Uterus (tissue), 4 donors: ENCODE data around the gene NACA. TPM values are rescaled to one million over a fixed set of nuclear protein-coding genes. Genes with fewer than 3 reads are reported as not detected.
"Not testable (repeated sequence)": the region's sequence is repeated elsewhere in the genome, so short reads cannot be mapped to it uniquely, and the experiment has no call there.

Source experiments
- DNase-seq, 2 donors: peaks; one replicate each; pipeline ENCODE4 v3.0.0-alpha.2; 2019 to 2020
- H3K27ac ChIP-seq, 2 donors: fragments of 200-600 bp; sonication (generic); 1 replicate in 1 of 2; 2 replicates in 1 of 2; pipeline ENCODE4 v1.5.1; 2016 to 2018
- H3K27me3 ChIP-seq, 2 donors: fragments of 200-600 bp; sonication (generic); one replicate each; pipeline ENCODE4 v1.5.1; 2018 to 2019; ENCODE audit warnings: control low read depth in 1 of 2
- H3K36me3 ChIP-seq, 2 donors: fragments of 200-600 bp; sonication (generic); one replicate each; pipeline ENCODE4 v1.5.1; 2019; ENCODE audit warnings: control low read depth in 1 of 2
- H3K4me1 ChIP-seq, 2 donors: fragments of 200-600 bp; sonication (generic); one replicate each; pipeline ENCODE4 v1.5.1; 2018 to 2019; ENCODE audit warnings: control low read depth in 1 of 2
- H3K4me3 ChIP-seq, 2 donors: fragments of 200-600 bp; sonication (generic); 1 replicate in 1 of 2; 2 replicates in 1 of 2; pipeline ENCODE4 v1.5.1; 2018 to 2019; ENCODE audit warnings: mild to moderate bottlenecking in 1 of 2
- H3K9me3 ChIP-seq, 2 donors: fragments of 200-600 bp; sonication (generic); one replicate each; pipeline ENCODE4 v1.5.1; 2019; ENCODE audit warnings: control low read depth in 1 of 2
- CTCF ChIP-seq, 4 experiments: fragments of 200-600 bp in 2 of 4; fragments of 450-650 bp in 2 of 4; sonication (generic) in 2 of 4; IDR thresholded peaks; one replicate each; pipeline ENCODE4 v1.5.1; 2016 to 2019; ENCODE audit warnings: antibody characterized with exemption in 4 of 4, mild to moderate bottlenecking in 2 of 4, moderate library complexity in 1 of 4
- POLR2A ChIP-seq, 2 donors: fragments of 450-650 bp; IDR thresholded peaks; one replicate each; pipeline ENCODE4 v1.6.1; 2016; ENCODE audit warnings: antibody characterized with exemption in 2 of 2, mild to moderate bottlenecking in 1 of 2, moderate library complexity in 1 of 2
- intact Hi-C: fragments of 100-400 bp; cut with DNase I; formaldehyde crosslinking; loops from one replicate; pipeline ENCODE4 v1.15.1; 2023; ENCODE audit warnings: low total_unique reads
- total RNA-seq, 4 donors: library from RNA; depleted of rRNA in 3 of 4; stranded (reverse); fragments of >200 nt in 3 of 4; gene quantifications; one replicate each; pipeline versions ENCODE4 v1.1.0 to v1.2.4, GENCODE V29; 2014 to 2023
- donor health status: DM: yes; HTN: yes; CAD: no.

The NACA gene
- total RNA-seq, 4 donors from 2014 or later = 942 to 2,684 (median 1,304) TPM

DNA sequence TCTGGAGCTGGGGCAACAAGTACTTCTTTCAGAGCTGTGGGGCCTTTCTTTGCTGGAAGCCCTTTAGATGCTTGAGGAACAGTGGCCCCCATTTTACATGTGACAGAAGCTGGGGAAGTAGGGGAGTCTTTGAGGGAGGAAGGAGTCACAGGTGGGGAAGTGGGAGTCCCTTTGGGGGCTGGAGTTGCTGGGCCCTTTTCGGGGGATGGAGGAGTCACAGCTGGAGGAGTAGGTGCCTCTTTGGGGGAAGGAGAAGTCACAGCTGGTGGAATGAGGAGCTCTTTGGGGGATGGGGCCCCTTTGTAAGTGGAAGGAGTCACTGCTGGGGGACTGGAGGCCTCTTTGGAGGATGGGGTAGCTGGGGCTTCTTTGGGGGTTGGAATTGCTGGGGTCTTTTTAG, 8.6 kb downstream of the NACA start:
- DNase-seq = no peak
- no peak overlapping the region for H3K4me3 ChIP-seq
- no peak for TF ChIP-seq POLR2A (IDR thresholded peaks at IDR 0.05)
- no peak for TF ChIP-seq CTCF (IDR thresholded peaks at IDR 0.05)
- no peak overlapping the region for H3K27ac ChIP-seq
- no peaks in the 10 kb centered on the region for H3K9me3 ChIP-seq
- no peaks in the 10 kb centered on the region for H3K36me3 ChIP-seq
- intact Hi-C loops = no loop called here
- no peaks in the 10 kb centered on the region for H3K27me3 ChIP-seq
- peaks cover 3 to 30% of the 10 kb centered on the region in 2 donors for H3K4me1 ChIP-seq

GRCh38 chr12:56715798-56716197, 9.3 kb downstream of the NACA start:
- Histone ChIP-seq H3K4me3 (no peak overlapping the region), H3K9me3 (no peaks in the 10 kb centered on the region), H3K27me3 (no peaks in the 10 kb centered on the region), H3K36me3 (no peaks in the 10 kb centered on the region), H3K27ac (no peak overlapping the region), H3K4me1 (peaks cover 0 to 25% of the 10 kb centered on the region in 2 donors)
- no peak for DNase-seq
- no peak for TF ChIP-seq POLR2A (IDR thresholded peaks at IDR 0.05)
- TF ChIP-seq CTCF (IDR thresholded peaks at IDR 0.05) = no peak
- intact Hi-C loops = no loop called here

DNA sequence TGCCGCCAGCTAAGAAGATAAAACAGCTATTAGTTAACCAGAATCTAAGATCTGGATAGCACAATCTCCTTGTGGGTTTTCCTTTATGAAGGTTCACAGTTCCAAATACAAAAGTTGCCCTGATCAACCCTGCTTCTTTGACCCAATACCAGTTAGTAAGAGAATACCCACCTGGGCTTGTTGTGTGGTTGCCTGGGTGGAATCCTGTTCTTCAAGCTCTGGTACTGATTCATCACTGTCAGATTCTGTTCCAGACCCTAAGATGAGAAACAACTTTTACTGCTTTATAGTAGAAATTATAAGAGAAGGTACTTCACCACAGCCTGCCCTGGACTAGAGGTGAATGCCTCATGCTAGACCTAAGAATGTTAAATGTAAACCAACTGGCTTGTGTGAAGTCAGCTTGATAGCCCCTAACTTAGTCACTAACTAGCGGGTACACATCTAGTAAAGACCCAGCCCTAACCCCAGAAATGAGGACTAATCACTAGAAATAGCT, 10.6 kb downstream of the NACA start:
- Histone ChIP-seq H3K36me3 (no peaks in the 10 kb centered on the region), H3K4me3 (no peak overlapping the region), H3K27me3 (no peaks in the 10 kb centered on the region), H3K4me1 (peaks cover 0 to 25% of the 10 kb centered on the region in 2 donors), H3K27ac (no peak overlapping the region), H3K9me3 (no peaks in the 10 kb centered on the region)
- TF ChIP-seq POLR2A (IDR thresholded peaks at IDR 0.05) (no peak), CTCF (IDR thresholded peaks at IDR 0.05) (no peak)
- DNase-seq = no peak
- intact Hi-C loops = no loop called here

DNA sequence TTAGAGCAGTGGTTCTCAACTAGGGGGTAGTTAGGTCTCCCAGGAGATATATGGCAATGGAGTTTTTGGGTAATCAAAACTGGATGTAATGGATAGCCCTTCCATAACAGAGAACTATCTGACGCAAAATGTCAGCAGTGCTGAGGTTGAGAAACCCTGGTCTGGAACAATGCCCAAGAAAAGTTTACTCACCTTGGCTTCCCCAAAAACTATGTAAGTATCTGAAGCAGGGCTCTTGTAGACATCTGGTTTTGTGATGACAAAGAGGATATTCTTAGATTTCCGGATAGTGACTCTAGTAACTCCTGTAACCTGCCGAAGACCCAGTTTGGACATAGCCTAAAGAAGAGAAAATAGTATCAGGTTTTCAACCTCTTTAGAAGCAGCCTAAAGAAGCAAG, 11.8 kb downstream of the NACA start:
- Histone ChIP-seq H3K27ac (no peak overlapping the region), H3K36me3 (no peaks in the 10 kb centered on the region), H3K27me3 (no peaks in the 10 kb centered on the region), H3K4me1 (peaks cover 0 to 16% of the 10 kb centered on the region in 2 donors), H3K9me3 (no peaks in the 10 kb centered on the region), H3K4me3 (no peak overlapping the region)
- no peak for DNase-seq
- intact Hi-C loops = no loop called here
- TF ChIP-seq CTCF (IDR thresholded peaks at IDR 0.05) = no peak
- no peak for TF ChIP-seq POLR2A (IDR thresholded peaks at IDR 0.05)

GRCh38 chr12:56709759-56710376, 15.2 kb downstream of the NACA start:
- TF ChIP-seq POLR2A (IDR thresholded peaks at IDR 0.05) = no peak
- TF ChIP-seq CTCF (IDR thresholded peaks at IDR 0.05) = no peak
- no peaks in the 10 kb centered on the region for H3K9me3 ChIP-seq
- H3K27me3 ChIP-seq = no peaks in the 10 kb centered on the region
- intact Hi-C loops = no loop called here
- no peak for DNase-seq
- no peak overlapping the region for H3K4me3 ChIP-seq
- no peaks in the 10 kb centered on the region for H3K4me1 ChIP-seq
- H3K36me3 ChIP-seq = no peaks in the 10 kb centered on the region
- H3K27ac ChIP-seq = no peak overlapping the region

DNA sequence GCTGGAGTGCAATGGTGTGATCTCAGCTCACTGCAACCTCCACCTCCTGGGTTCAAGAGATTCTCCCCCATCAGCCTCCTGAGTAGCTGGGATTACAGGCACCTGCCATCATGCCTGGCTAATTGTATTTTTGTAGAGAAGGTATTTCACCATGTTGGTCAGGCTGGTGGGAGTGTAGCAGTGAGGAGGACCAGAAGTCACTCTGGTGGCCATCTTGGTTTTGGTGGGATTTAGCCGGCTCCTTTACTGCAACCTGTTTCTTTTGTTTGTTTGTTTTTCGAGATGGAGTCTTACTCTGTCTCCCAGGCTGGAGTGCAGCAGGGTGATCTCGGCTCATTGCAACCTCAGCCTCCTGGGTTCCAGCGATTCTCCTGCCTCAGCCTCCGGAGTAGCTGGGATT, 20.6 kb downstream of the NACA start:
- H3K4me1 ChIP-seq, DNase-seq, H3K36me3 ChIP-seq, H3K27me3 ChIP-seq, H3K4me3 ChIP-seq, intact Hi-C loops, H3K27ac ChIP-seq, H3K9me3 ChIP-seq: not testable (repeated sequence)
